PC-3 (cell line): ENCODE measurements around the gene KIT. TPM values are rescaled to one million over a fixed set of nuclear protein-coding genes. Genes with fewer than 3 reads are reported as not detected.

Source experiments
- ATAC-seq: fragments of 200-7000 bp; cut with Tn5 transposase; 2 replicates; pipeline ENCODE4 v1.9.1; 2020; ENCODE audit warnings: mild to moderate bottlenecking, moderate library complexity
- BruUV-seq: library from RNA; stranded (reverse); fragments of 400-500 nt; replicated peaks from 2 replicates; lab custom pipeline; 2021; lab: Mats Ljungman, UMichigan
- CTCF ChIA-PET: fragments of 300-600 bp; sonication (Branson Sonifier 250); formaldehyde crosslinking; loops from one replicate; lab custom pipeline; 2022; ENCODE audit warnings: antibody characterized with exemption; lab: Charles Lee
- POLR2A ChIA-PET: fragments of 300-600 bp; sonication (Branson Sonifier 250); formaldehyde crosslinking; loops from one replicate; lab custom pipeline; 2022; ENCODE audit warnings: antibody characterized with exemption; ENCODE audit not compliant: unreplicated experiment; lab: Charles Lee
- DNase-seq: peaks from one replicate; pipeline ENCODE4 v3.0.0-alpha.2; 2015
- H2AFZ ChIP-seq: fragments of 300-600 bp; sonication (generic); 2 replicates; pipeline ENCODE4 v1.6.0; 2016; ENCODE audit warnings: antibody characterized with exemption, low read length
- H3F3A ChIP-seq: fragments of 300-600 bp; sonication (generic); one replicate; pipeline ENCODE4 v1.6.0; 2017; ENCODE audit warnings: antibody characterized with exemption, low read length, control low read depth, mild to moderate bottlenecking; ENCODE audit not compliant: unreplicated experiment
- H3K27ac ChIP-seq: fragments of 300-600 bp; sonication (generic); 2 replicates; pipeline ENCODE4 v1.5.1; 2016; ENCODE audit warnings: mild to moderate bottlenecking, low read length
- H3K27me3 ChIP-seq: fragments of 300-600 bp; sonication (generic); 2 replicates; pipeline ENCODE4 v1.6.1; 2016; ENCODE audit warnings: low read length, mixed read lengths
- H3K36me3 ChIP-seq: fragments of 300-600 bp; sonication (generic); 2 replicates; pipeline ENCODE4 v1.6.1; 2016; ENCODE audit warnings: low read depth, mixed run types, low read length, mixed read lengths
- H3K4me1 ChIP-seq: fragments of 300-600 bp; sonication (generic); 2 replicates; pipeline ENCODE4 v1.5.1; 2016; ENCODE audit warnings: low read length; ENCODE audit not compliant: insufficient read depth
- H3K4me2 ChIP-seq: fragments of 300-600 bp; sonication (generic); 2 replicates; pipeline ENCODE4 v1.6.0; 2016; ENCODE audit warnings: low read length
- H3K4me3 ChIP-seq: fragments of 300-600 bp; sonication (generic); 2 replicates; pipeline ENCODE4 v1.5.1; 2016; ENCODE audit warnings: mild to moderate bottlenecking, low read length, mixed read lengths
- H3K79me2 ChIP-seq: fragments of 300-600 bp; sonication (generic); 2 replicates; pipeline ENCODE4 v1.6.1; 2017; ENCODE audit warnings: low read length, mixed read lengths
- H3K9ac ChIP-seq: fragments of 300-600 bp; sonication (generic); 2 replicates; pipeline ENCODE4 v1.6.0; 2016; ENCODE audit warnings: mild to moderate bottlenecking, low read length
- H3K9me2 ChIP-seq: fragments of 300-600 bp; sonication (generic); replicated peaks from 2 replicates; pipeline ENCODE4 v1.6.1; 2016; ENCODE audit warnings: mixed run types, low read length, mixed read lengths
- H3K9me3 ChIP-seq: fragments of 300-600 bp; sonication (generic); 2 replicates; pipeline ENCODE4 v1.6.1; 2016; ENCODE audit warnings: low read length, mixed read lengths
- H4K20me1 ChIP-seq: fragments of 300-600 bp; sonication (generic); 2 replicates; pipeline ENCODE4 v1.6.1; 2016; ENCODE audit warnings: low read length, mixed read lengths
- CTCF ChIP-seq: fragments of 300-600 bp; sonication (generic); conservative IDR thresholded peaks from 2 replicates; pipeline ENCODE4 v1.5.1; 2017; ENCODE audit warnings: antibody characterized with exemption, low read depth, mild to moderate bottlenecking, low read length
- EZH2 ChIP-seq: fragments of 300-600 bp; sonication (generic); IDR thresholded peaks from one replicate; pipeline ENCODE4 v1.6.1; 2017; ENCODE audit warnings: antibody characterized with exemption, mild to moderate bottlenecking, low read length; ENCODE audit not compliant: unreplicated experiment
- EZH2phosphoT487 ChIP-seq: fragments of 300-600 bp; sonication (generic); IDR thresholded peaks from 2 replicates; pipeline ENCODE4 v1.6.1; 2018; ENCODE audit warnings: mild to moderate bottlenecking, antibody characterized with exemption, low read length, borderline replicate concordance
- intact Hi-C: fragments of 100-400 bp; cut with micrococcal nuclease; formaldehyde crosslinking; loops from 2 replicates; pipeline ENCODE4 v1.9.0; 2023
- total RNA-seq: library from RNA; depleted of rRNA; stranded (reverse); fragments of >200 nt; gene quantifications from 2 replicates; pipeline ENCODE4 v1.2.3, GENCODE V29; 2014

KIT gene
- total RNA-seq, 1 experiment from 2014 or later = not detected

- H3K79me2 ChIP-seq = no peaks in the 10 kb centered on the region
- DNase-seq = peak; percentile 84
- H3K9ac ChIP-seq = no peak overlapping the region
- H3K4me3 ChIP-seq = no peak overlapping the region
- H3K4me2 ChIP-seq = no peak overlapping the region
- intact Hi-C loops = loop anchor here (2.0 kb wide), 1 partner anchor 277 kb away; no protein-coding TSS in a partner anchor
- no peaks in the 10 kb centered on the region for H3K9me3 ChIP-seq
- no peaks in the 10 kb centered on the region for H3F3A ChIP-seq
- H3K4me1 ChIP-seq = no peaks in the 10 kb centered on the region
- H4K20me1 ChIP-seq = no peaks in the 10 kb centered on the region
- no peaks in the 10 kb centered on the region for H3K36me3 ChIP-seq
- no peak overlapping the region for H2AFZ ChIP-seq
- ChIA-PET CTCF (no interaction called here), POLR2A (no interaction called here)
- peak; percentile 89 for TF ChIP-seq CTCF
- no peak for TF ChIP-seq EZH2phosphoT487
- TF ChIP-seq EZH2 = no peak
- peaks cover 25% of the 10 kb centered on the region; the same call in 1 of the 2 replicates for H3K27me3 ChIP-seq
- H3K9me2 ChIP-seq = no peaks in the 10 kb centered on the region
- peak; percentile 49 for ATAC-seq
- BruUV-seq = no TSS peak
- no peak overlapping the region for H3K27ac ChIP-seq
Observed at GRCh38 chr4:54683616-54684346, 26.0 kb downstream of the KIT start.

GRCh38 chr4:54685810-54686209 lies 28.1 kb downstream of the KIT start:
- no peaks in the 10 kb centered on the region for H3K36me3 ChIP-seq
- no peaks in the 10 kb centered on the region for H3K4me1 ChIP-seq
- H3K4me3 ChIP-seq = no peak overlapping the region
- H3K9me3 ChIP-seq = no peaks in the 10 kb centered on the region
- no peak for TF ChIP-seq EZH2phosphoT487
- no peak for TF ChIP-seq CTCF
- no peak for TF ChIP-seq EZH2
- H3K9ac ChIP-seq = no peak overlapping the region
- no TSS peak for BruUV-seq
- no peak for ATAC-seq
- no peaks in the 10 kb centered on the region for H4K20me1 ChIP-seq
- H3K9me2 ChIP-seq = no peaks in the 10 kb centered on the region
- ChIA-PET CTCF (no interaction called here), POLR2A (no interaction called here)
- no peak overlapping the region for H2AFZ ChIP-seq
- intact Hi-C loops = no loop called here
- no peak for DNase-seq
- no peaks in the 10 kb centered on the region for H3K79me2 ChIP-seq
- H3K27me3 ChIP-seq = peaks cover 17% of the 10 kb centered on the region; the same call in 1 of the 2 replicates
- no peak overlapping the region for H3K4me2 ChIP-seq
- H3K27ac ChIP-seq = no peak overlapping the region
- no peaks in the 10 kb centered on the region for H3F3A ChIP-seq
